B cell (primary cell): Measurements from ENCODE around the gene VTI1A. TPM values are rescaled to one million over a fixed set of nuclear protein-coding genes. Genes with fewer than 3 reads are reported as not detected.

Experiments used
- ATAC-seq: fragments of 200-7000 bp; cut with Tn5 transposase; one replicate; pipeline ENCODE4 v1.10.0; 2021; ENCODE audit warnings: low read depth, mild to moderate bottlenecking, moderate number of reproducible peaks, moderate library complexity
- CTCF ChIA-PET: fragments of 350-600 bp; sonication (Branson Sonifier 250); formaldehyde crosslinking; loops from one replicate; lab custom pipeline; 2021; ENCODE audit warnings: antibody characterized with exemption, inconsistent platforms; lab: Charles Lee
- POLR2A ChIA-PET: fragments of 350-600 bp; sonication (Branson Sonifier 250); formaldehyde crosslinking; loops from one replicate; lab custom pipeline; 2021; ENCODE audit warnings: antibody characterized with exemption; lab: Charles Lee
- DNase-seq: peaks from one replicate; pipeline ENCODE4 v3.0.0; 2013
- H2AFZ ChIP-seq: 2 replicates; pipeline ENCODE4 v1.6.1; 2012; ENCODE audit warnings: mild to moderate bottlenecking, low read depth, low read length; ENCODE audit not compliant: insufficient read depth, poor library complexity, severe bottlenecking
- H3K27ac ChIP-seq, 2 donors: 1 replicate in 1 of 2; 2 replicates in 1 of 2; pipeline ENCODE4 v1.5.1; 2012 to 2013; ENCODE audit warnings: low read length in 2 of 2, mild to moderate bottlenecking in 2 of 2, moderate library complexity in 1 of 2
- H3K27me3 ChIP-seq, 4 experiments: fragments of 200-600 bp in 1 of 4; sonication (generic) in 1 of 4; replicated peaks in 1 of 4; 1 replicate in 2 of 4; 2 replicates in 2 of 4; pipeline versions ENCODE4 v1.6.1 to v1.7.0; 2013 to 2016; ENCODE audit warnings: low read length in 3 of 4, mild to moderate bottlenecking in 2 of 4, mixed read lengths in 1 of 4, moderate library complexity in 1 of 4; ENCODE audit not compliant: insufficient read depth in 4 of 4, control insufficient read depth in 3 of 4; ENCODE audit errors: control extremely low read depth in 1 of 4
- H3K36me3 ChIP-seq, 2 experiments: replicated peaks in 1 of 2; 1 replicate in 1 of 2; 2 replicates in 1 of 2; pipeline versions ENCODE4 v1.6.1 to v1.7.1; 2013; ENCODE audit warnings: low read length in 1 of 2; ENCODE audit not compliant: insufficient read depth in 2 of 2, control insufficient read depth in 1 of 2; ENCODE audit errors: control extremely low read depth in 1 of 2, extremely low read depth in 1 of 2
- H3K4me1 ChIP-seq, 2 donors: fragments of 200-600 bp in 1 of 2; sonication (generic) in 1 of 2; 1 replicate in 1 of 2; 2 replicates in 1 of 2; pipeline versions ENCODE4 v1.5.1 to v1.6.1; 2013 to 2017; ENCODE audit warnings: low read length in 2 of 2; ENCODE audit not compliant: control insufficient read depth in 2 of 2, insufficient read depth in 2 of 2
- H3K4me2 ChIP-seq: replicated peaks from 2 replicates; pipeline ENCODE3; 2012; ENCODE audit warnings: mild to moderate bottlenecking, low read depth, low read length; ENCODE audit not compliant: poor library complexity, severe bottlenecking
- H3K4me3 ChIP-seq, 5 experiments: fragments of 200-600 bp in 1 of 5; sonication (generic) in 1 of 5; 1 replicate in 3 of 5; 2 replicates in 2 of 5; pipeline versions ENCODE4 v1.5.1 to v1.7.0; 2011 to 2016; ENCODE audit warnings: low read length in 4 of 5, mild to moderate bottlenecking in 4 of 5, low read depth in 2 of 5, control low read depth in 1 of 5, moderate library complexity in 1 of 5; ENCODE audit not compliant: insufficient read depth in 1 of 5; ENCODE audit errors: control extremely low read depth in 1 of 5, extremely low read depth in 1 of 5
- H3K79me2 ChIP-seq: fragments of 200-600 bp; sonication (generic); one replicate; pipeline ENCODE4 v1.6.0; 2016; ENCODE audit warnings: low read length; ENCODE audit not compliant: control insufficient read depth, insufficient read depth
- H3K9ac ChIP-seq: fragments of 200-600 bp; sonication (generic); 2 replicates; pipeline ENCODE4 v1.6.1; 2017; ENCODE audit warnings: mild to moderate bottlenecking, low read length, moderate library complexity
- H3K9me3 ChIP-seq, 3 donors: one replicate each; pipeline versions ENCODE4 v1.6.1 to v1.7.1; 2013; ENCODE audit warnings: low read length in 2 of 3; ENCODE audit not compliant: control insufficient read depth in 2 of 3, insufficient read depth in 1 of 3; ENCODE audit errors: control extremely low read depth in 1 of 3
- H4K20me1 ChIP-seq: 2 replicates; pipeline ENCODE4 v1.6.0; 2012; ENCODE audit warnings: mild to moderate bottlenecking, low read length; ENCODE audit not compliant: insufficient read depth, control insufficient read depth, poor library complexity, severe bottlenecking
- H3K27ac Mint-ChIP-seq: one replicate; pipeline ENCODE4 v1.8.0; 2021; ENCODE audit warnings: mixed read lengths
- H3K27me3 Mint-ChIP-seq: one replicate; pipeline ENCODE4 v1.8.0; 2021; ENCODE audit warnings: mixed read lengths
- H3K4me1 Mint-ChIP-seq: one replicate; pipeline ENCODE4 v1.8.0; 2021; ENCODE audit warnings: mixed read lengths
- H3K4me3 Mint-ChIP-seq: one replicate; pipeline ENCODE4 v1.8.0; 2021; ENCODE audit warnings: mixed read lengths
- H3K9me3 Mint-ChIP-seq: one replicate; pipeline ENCODE4 v1.8.0; 2022; ENCODE audit warnings: mixed read lengths; ENCODE audit not compliant: insufficient read depth
- CTCF ChIP-seq: fragments of 200-600 bp; IDR thresholded peaks from one replicate; pipeline ENCODE4 v1.8.0; 2022; ENCODE audit warnings: antibody characterized with exemption, mild to moderate bottlenecking
- EZH2 ChIP-seq: IDR thresholded peaks from 2 replicates; pipeline ENCODE4 v1.6.1; 2012; ENCODE audit warnings: borderline replicate concordance, low read depth, mild to moderate bottlenecking, moderate library complexity, low read length; ENCODE audit not compliant: insufficient read depth, poor library complexity, severe bottlenecking
- whole genome bisulfite sequencing: methylation state at CpG from one replicate; pipeline ENCODE4 v1.1.5; 2013; ENCODE audit warnings: missing lambda C conversion rate; ENCODE audit not compliant: insufficient coverage; 5-methylcytosine and 5-hydroxymethylcytosine counted together
- intact Hi-C: fragments of 100-400 bp; cut with micrococcal nuclease; formaldehyde crosslinking; loops from one replicate; pipeline ENCODE4 v1.10.0; 2022
- polyA plus RNA-seq: library from polyadenylated mRNA; depleted of rRNA; stranded (reverse); fragments of >200 nt; gene quantifications from 2 replicates; pipeline ENCODE4 v1.2.3, GENCODE V29; 2012
- total RNA-seq, 2 donors: library from RNA; stranded (reverse); fragments of 120-200 nt in 1 of 2; gene quantifications; 1 replicate in 1 of 2; 2 replicates in 1 of 2; pipeline versions ENCODE4 v1.2.3 to v1.2.4, GENCODE V29; 2013 to 2022

The VTI1A gene
- total and polyA plus RNA-seq, 2 donors (not counting 1 experiment from before 2014, with no cell fraction given) = 20.0 to 84.1 TPM

DNA sequence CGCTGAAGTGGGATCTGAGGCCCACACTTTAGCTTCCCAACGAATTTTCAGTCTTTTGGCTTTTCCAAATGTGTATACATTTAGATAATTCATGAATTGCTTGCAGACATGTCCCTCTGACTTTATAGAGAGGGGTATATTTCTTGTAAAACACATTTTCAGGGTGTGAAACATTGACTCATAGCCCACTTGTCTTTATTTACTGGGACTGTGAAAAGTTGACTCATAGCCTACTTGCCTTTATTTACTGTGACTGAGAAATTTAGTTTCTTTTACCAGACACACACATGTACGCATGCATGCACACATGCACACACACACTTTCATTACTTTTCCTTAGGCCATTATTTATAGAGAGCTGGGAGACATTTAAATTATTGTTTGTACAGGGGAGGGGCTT is 79.1 kb downstream of the VTI1A start:
- H3K4me3 ChIP-seq = no peak overlapping the region
- H4K20me1 ChIP-seq = peaks cover 8% of the 10 kb centered on the region
- H3K4me1 ChIP-seq = peaks cover 0 to under 1% of the 10 kb centered on the region in 2 donors
- no peak overlapping the region for H3K27ac Mint-ChIP-seq
- TF ChIP-seq EZH2 = no peak
- TF ChIP-seq CTCF = no peak
- no peak for DNase-seq
- H3K27ac ChIP-seq = no peak overlapping the region
- no CpG with 5 or more reads among the region's 3 CpGs for WGBS
- no peaks in the 10 kb centered on the region for H3K27me3 ChIP-seq
- H3K36me3 ChIP-seq = peaks cover 0 to 1% of the 10 kb centered on the region in 2 experiments
- H2AFZ ChIP-seq = no peak overlapping the region
- H3K9me3 Mint-ChIP-seq = no peaks in the 10 kb centered on the region
- no peak overlapping the region for H3K4me2 ChIP-seq
- no peak overlapping the region for H3K4me3 Mint-ChIP-seq
- peaks cover 0 to 1% (median 0%) of the 10 kb centered on the region in 3 donors for H3K9me3 ChIP-seq
- H3K27me3 Mint-ChIP-seq = no peaks in the 10 kb centered on the region
- no peak for ATAC-seq
- ChIA-PET CTCF (no interaction called here), POLR2A (no interaction called here)
- intact Hi-C loops = no loop called here
- H3K9ac ChIP-seq = no peak overlapping the region
- peaks cover 5% of the 10 kb centered on the region for H3K4me1 Mint-ChIP-seq
- H3K79me2 ChIP-seq = no peaks in the 10 kb centered on the region

GRCh38 chr10:112526906-112527305 is 79.9 kb downstream of the VTI1A start:
- H3K79me2 ChIP-seq = no peaks in the 10 kb centered on the region
- H3K27ac Mint-ChIP-seq = no peak overlapping the region
- no peak overlapping the region for H3K9ac ChIP-seq
- no peaks in the 10 kb centered on the region for H3K27me3 ChIP-seq
- H3K27ac ChIP-seq = no peak overlapping the region
- POLR2A ChIA-PET = no interaction called here
- no peak overlapping the region for H2AFZ ChIP-seq
- H3K4me3 Mint-ChIP-seq = no peak overlapping the region
- peaks cover 0 to 4% of the 10 kb centered on the region in 2 experiments for H3K36me3 ChIP-seq
- H3K9me3 Mint-ChIP-seq = no peaks in the 10 kb centered on the region
- WGBS = 91% methylated on average over 4 of the region's 10 CpGs
- H3K4me2 ChIP-seq = no peak overlapping the region
- no peak overlapping the region for H3K4me3 ChIP-seq
- TF ChIP-seq EZH2 (no peak), CTCF (no peak)
- DNase-seq (no peak), ATAC-seq (no peak)
- peaks cover 0 to 1% (median 0%) of the 10 kb centered on the region in 3 donors for H3K9me3 ChIP-seq
- H4K20me1 ChIP-seq = peaks cover 8% of the 10 kb centered on the region
- H3K4me1 ChIP-seq = peaks cover under 1 to 6% of the 10 kb centered on the region in 2 donors
- peaks cover 11% of the 10 kb centered on the region for H3K4me1 Mint-ChIP-seq
- no peaks in the 10 kb centered on the region for H3K27me3 Mint-ChIP-seq
- CTCF ChIA-PET = no interaction called here
- intact Hi-C loops = no loop called here
